HG02610 (cell line): Measurements from ENCODE around the gene AMPH.
"Not testable (repeated sequence)": the region's sequence is repeated elsewhere in the genome, so short reads cannot be mapped to it uniquely, and the experiment has no call there.

Source experiments
- ATAC-seq: cut with Tn5 transposase; IDR thresholded peaks from one replicate; pipeline ENCODE4 v1.9.1; 2021; ENCODE audit warnings: mild to moderate bottlenecking, moderate library complexity; ENCODE audit not compliant: unreplicated experiment

Gene AMPH

DNA sequence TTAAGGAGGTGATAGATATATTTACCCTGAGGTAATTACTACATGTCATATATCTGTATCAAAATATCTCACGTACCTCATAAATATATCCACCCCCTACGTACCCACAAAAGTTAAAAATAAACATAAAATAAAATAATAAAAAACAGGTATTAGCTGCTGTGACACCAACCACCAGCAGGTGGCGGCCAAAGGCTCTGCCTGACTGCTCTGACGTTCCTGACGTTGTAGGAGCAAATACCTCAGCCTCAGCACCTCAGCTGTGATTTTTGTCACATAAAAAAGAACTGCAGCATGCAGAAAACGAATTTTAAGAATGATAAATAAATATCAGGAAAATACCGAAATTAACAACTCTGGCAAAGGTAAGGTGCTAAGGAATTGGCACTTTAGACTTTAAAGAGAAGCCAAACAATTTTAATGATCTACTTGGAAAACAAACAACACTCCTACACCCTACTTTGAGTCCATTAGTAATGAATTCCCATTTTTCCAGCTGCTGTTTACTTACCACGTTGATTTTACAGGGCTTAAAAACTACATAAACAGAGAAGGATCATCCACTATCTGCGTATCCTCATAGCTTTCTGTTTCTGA, 232.3 kb downstream of the AMPH start:
- ATAC-seq: no peak

- ATAC-seq: no peak
Measured at GRCh38 chr7:38396852-38397251, 234.3 kb downstream of the AMPH start.

GRCh38 chr7:38395921-38396552, 235.1 kb downstream of the AMPH start:
- not testable (repeated sequence) for ATAC-seq

GRCh38 chr7:38394660-38395059, 236.5 kb downstream of the AMPH start:
- ATAC-seq: no peak

DNA sequence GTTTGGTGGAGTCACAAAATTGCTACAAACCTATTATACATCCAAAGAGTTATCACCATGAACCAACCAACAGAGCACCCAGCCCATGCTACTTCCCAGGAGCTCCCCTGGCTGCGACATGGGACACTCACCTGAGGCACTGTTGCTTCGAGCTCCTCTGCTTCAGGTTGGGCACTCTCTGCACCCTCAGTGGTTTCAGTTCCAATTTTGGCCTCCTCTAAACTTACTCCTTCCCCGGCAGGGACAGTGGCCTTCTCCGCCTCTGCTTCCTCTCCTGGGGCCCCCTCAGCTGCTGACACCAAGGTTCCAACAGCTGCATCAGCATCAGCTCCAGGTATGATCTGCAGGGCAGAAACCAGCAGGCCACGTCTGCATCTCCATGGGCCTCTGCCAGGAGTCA, 237.3 kb downstream of the AMPH start:
- ATAC-seq: peak; percentile 55

DNA sequence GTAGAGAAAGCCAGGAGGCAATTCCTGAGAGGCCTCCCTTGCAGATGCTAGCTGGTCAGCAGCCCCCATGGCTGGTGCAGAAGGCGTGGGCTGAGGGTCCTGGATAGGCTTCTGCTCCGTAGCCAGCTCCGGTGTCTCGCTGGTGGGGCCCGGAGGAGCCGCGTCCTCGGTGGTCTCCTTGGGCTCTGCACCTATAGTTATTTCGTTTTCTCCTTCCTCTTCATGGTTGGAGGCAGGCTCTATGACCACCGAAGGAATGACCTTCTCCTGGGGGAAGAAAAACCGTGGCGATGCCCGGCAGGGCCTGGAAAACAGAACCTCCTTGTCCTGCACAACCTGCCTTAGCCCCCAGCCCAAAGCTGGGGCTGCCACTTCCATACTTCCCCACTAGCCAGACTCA, 239.4 kb downstream of the AMPH start:
- no peak for ATAC-seq

GRCh38 chr7:38385682-38386081, 245.5 kb downstream of the AMPH start:
- ATAC-seq: no peak

DNA sequence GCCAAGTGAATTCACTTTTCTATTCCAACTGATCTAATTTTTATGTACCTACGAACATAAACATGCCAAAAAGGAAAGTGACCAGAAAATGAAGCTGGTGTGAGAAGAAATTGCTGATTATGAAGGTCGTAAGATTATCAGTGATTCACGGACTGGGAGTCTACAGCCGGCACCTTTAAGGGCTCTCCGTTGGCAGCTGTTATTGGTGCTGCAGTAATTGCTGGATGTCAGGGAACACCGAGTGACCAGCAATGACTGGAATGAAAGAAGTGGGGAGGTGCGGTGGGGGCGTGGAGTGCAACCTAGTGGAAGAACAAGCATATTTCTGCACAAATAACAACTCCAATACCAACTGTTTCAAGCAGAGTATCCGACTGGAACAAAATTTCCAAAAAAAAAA, 247.9 kb downstream of the AMPH start:
- ATAC-seq: no peak

GRCh38 chr7:38382684-38383083, 248.5 kb downstream of the AMPH start:
- no peak for ATAC-seq

DNA sequence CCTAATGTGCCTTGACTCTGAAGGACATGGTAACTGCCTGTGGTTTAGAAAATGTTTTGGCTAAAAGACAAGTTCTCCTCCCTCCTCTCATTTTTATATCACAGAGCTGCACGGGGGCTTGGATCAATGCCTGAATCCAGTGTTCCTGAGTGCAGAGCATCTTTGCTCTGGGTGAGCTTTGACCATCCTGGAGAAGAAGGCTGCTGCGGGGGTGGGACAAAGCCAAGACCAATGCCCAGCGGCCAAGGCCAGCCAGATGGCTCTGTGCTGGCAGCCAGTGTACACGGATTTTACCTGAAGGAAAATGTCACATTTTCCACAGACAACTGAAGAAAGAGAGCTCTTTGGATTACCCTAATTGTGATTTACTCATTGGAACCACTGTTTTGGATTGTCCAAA, 255.7 kb downstream of the AMPH start:
- no peak for ATAC-seq

GRCh38 chr7:38374507-38374906, 256.7 kb downstream of the AMPH start:
- no peak for ATAC-seq

DNA sequence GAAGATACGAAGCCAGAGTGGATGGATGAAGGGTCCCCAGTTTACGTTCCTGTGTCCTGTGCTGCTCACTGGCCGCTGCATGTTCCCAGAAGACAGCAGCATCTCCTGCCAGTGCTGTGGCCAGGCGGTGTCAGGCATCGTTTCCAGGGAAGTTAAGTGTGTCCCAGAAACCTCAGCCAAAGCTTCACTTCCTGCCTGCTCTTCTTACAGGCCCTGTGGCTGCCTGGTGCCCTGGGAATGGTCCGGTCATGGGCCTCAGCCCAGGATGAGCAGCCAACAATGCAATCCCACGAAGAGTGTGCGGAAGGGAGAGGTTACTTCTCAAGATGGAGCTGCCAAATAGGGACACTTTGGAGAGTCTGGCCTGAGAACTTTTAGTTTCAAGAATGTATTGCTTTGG, 258.0 kb downstream of the AMPH start:
- no peak for ATAC-seq

GRCh38 chr7:38372290-38372689, 258.9 kb downstream of the AMPH start:
- no peak for ATAC-seq

DNA sequence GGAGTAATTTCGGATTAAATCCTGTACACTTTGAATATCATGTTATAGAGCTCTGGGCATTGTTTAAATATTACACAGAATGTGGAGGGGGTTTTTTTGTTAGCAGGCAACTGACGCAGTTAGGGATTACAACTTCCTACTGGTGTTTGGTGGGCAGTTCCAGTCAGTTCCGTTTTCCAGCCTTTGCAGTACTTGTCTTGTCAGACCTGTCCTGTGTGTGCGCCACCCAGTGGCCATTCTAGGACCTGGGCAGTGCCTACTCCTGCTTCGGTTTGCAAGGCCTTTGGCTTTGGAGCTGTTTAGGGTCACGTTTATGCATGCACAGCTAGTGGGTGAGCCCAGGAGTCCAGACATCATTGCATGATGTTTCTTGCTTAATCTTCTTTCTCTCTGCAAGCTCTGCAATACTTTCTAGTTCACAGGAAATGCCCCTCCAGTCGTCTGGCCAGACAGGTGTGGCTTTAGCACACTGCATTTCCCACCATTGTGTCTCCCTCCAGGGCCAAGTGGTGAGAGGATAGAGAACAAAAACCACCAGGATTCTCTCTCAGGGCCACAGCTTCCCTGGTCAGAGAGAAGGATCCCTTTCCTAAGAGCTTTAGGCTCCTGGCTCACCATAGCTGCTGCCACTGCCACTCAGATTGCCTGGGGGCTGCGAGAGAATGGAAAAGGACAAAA, 261.2 kb downstream of the AMPH start:
- ATAC-seq: peak; percentile 79

- ATAC-seq: peak; percentile 58
Measured at GRCh38 chr7:38368191-38368605, 263.0 kb downstream of the AMPH start.

DNA sequence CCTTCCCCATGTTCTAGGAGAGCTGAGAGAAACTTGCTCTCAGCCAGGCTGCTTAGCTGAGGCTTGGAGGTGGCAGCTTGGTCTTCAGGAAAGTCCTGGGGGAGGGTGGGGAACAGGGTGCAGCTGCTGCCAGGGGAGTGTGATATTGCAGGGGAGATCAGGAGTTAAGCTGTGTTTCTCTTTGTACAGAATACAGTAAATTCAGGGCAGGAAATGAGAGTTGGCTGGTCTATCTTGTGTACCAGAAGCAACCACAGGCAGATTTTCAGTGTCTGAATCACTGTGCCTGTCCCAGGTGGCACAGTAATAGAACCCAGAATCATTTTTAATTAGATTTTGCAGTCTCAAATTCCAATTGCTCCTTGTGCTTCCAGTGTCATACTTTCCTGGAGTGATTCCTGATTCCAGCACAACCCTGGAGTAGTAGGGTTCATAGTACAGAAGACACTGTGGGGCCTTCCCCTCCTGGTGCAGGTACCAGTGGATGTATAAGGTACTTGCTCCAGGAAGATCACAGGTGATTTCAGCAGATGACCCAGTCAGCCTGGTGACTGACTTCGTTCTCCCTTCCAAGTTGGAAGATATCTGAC, 263.8 kb downstream of the AMPH start:
- peak; percentile 61 for ATAC-seq

GRCh38 chr7:38363379-38363778, 267.8 kb downstream of the AMPH start:
- peak; percentile 16 for ATAC-seq

GRCh38 chr7:38362611-38363237, 268.4 kb downstream of the AMPH start:
- ATAC-seq: peak; percentile 33

GRCh38 chr7:38360776-38361175, 270.4 kb downstream of the AMPH start:
- ATAC-seq: no peak

DNA sequence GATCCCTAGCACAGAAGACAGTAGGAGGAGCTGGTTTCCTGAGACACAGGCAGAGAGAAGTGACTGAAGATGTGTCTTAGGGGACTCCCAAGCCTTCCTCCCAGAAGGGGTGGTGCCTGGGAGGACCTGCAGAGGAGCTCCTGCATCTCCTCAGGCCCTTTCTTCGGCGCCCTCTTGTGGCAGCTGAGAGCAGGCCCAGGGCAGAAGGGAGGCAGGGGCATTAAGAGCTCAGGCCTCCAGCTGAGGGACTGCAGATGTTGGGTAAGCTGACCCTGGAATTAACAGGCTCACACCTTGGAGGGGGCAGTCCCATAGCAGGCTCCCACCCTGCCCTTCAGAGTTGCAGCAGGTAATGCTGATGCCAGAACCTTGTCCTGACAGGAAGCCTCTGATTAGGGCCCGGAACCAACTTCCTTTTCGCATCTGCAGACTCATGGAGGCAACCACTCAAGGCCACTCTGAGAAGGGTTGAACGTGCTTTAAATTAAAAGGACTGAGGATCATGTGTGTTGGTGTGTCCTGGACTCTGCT, 272.0 kb downstream of the AMPH start:
- peak; percentile 82 for ATAC-seq

- peak; percentile 25 for ATAC-seq
Measured at GRCh38 chr7:38358273-38358831, 272.8 kb downstream of the AMPH start.
